Endothelial cell of umbilical vein (primary cell): ENCODE results near the gene C10orf53. TPM values are rescaled to one million over a fixed set of nuclear protein-coding genes. Genes with fewer than 3 reads are reported as not detected.

Experiments used
- BruUV-seq: library from RNA; stranded (reverse); fragments of 400-500 nt; replicated peaks from 2 replicates; lab custom pipeline; 2021; lab: Mats Ljungman, UMichigan
- CTCF ChIA-PET: fragments of 300-600, 350-600 bp; sonication (Branson Sonifier 250); formaldehyde crosslinking; loops from one replicate; lab custom pipeline; 2021; ENCODE audit warnings: antibody characterized with exemption, inconsistent platforms; lab: Charles Lee
- POLR2A ChIA-PET: fragments of 300-600, 350-600 bp; sonication (Branson Sonifier 250); formaldehyde crosslinking; loops from one replicate; lab custom pipeline; 2021; ENCODE audit warnings: antibody characterized with exemption, inconsistent platforms; lab: Charles Lee
- DNase-seq: peaks from one replicate; pipeline ENCODE4 v3.0.0-alpha.2; 2011; ENCODE audit warnings: low read depth, low spot score
- FAIRE-seq: peaks from 2 replicates; lab custom pipeline; 2011; peaks lifted over from hg19 to GRCh38; lab: Jason Lieb, UNC
- H2AFZ ChIP-seq: 2 replicates; pipeline ENCODE4 v1.6.0; 2012; ENCODE audit warnings: low read depth, low read length, control low read depth, inconsistent platforms
- H3K27ac ChIP-seq: 2 replicates; pipeline ENCODE4 v1.5.1; 2011; ENCODE audit warnings: low read depth, mild to moderate bottlenecking, control low read depth, low read length, moderate library complexity; ENCODE audit not compliant: insufficient read depth
- H3K27me3 ChIP-seq, 2 experiments: 2 replicates each; pipeline versions ENCODE4 v1.6.0 to v1.6.1; 2011; ENCODE audit warnings: low read length in 2 of 2, mixed read lengths in 1 of 2; ENCODE audit not compliant: control insufficient read depth in 2 of 2, insufficient read depth in 2 of 2
- H3K36me3 ChIP-seq, 2 experiments: 2 replicates in 1 of 2; 3 replicates in 1 of 2; pipeline ENCODE4 v1.5.1; 2011; ENCODE audit warnings: low read length in 2 of 2, mild to moderate bottlenecking in 1 of 2, moderate library complexity in 1 of 2; ENCODE audit not compliant: control insufficient read depth in 2 of 2, insufficient read depth in 2 of 2; ENCODE audit errors: extremely low read depth in 1 of 2
- H3K4me1 ChIP-seq: 3 replicates; pipeline ENCODE4 v1.5.1; 2011; ENCODE audit warnings: mild to moderate bottlenecking, low read length; ENCODE audit not compliant: control insufficient read depth, insufficient read depth; ENCODE audit errors: extremely low read depth
- H3K4me2 ChIP-seq: 2 replicates; pipeline ENCODE4 v1.6.1; 2011; ENCODE audit warnings: low read length, control low read depth, mixed read lengths; ENCODE audit not compliant: insufficient read depth
- H3K4me3 ChIP-seq, 3 experiments: fragments of 200-600 bp in 1 of 3; sonication (generic), shearing (Covaris generic) in 1 of 3; replicated peaks in 1 of 3; 2 replicates each; pipeline ENCODE4 v1.5.1; 2011 to 2016; ENCODE audit warnings: control low read depth in 3 of 3, low read length in 3 of 3, mild to moderate bottlenecking in 2 of 3, inconsistent platforms in 1 of 3, low read depth in 1 of 3, moderate library complexity in 1 of 3; ENCODE audit not compliant: insufficient read depth in 1 of 3
- H3K79me2 ChIP-seq: 2 replicates; pipeline ENCODE4 v1.6.0; 2012; ENCODE audit warnings: low read length, inconsistent platforms; ENCODE audit not compliant: control insufficient read depth, insufficient read depth
- H3K9ac ChIP-seq: replicated peaks from 2 replicates; pipeline ENCODE3; 2011; ENCODE audit warnings: low read length, control low read depth; ENCODE audit not compliant: insufficient read depth; ENCODE audit errors: extremely low read depth
- H3K9me1 ChIP-seq: replicated peaks from 3 replicates; pipeline ENCODE4 v1.6.0; 2011; ENCODE audit warnings: mild to moderate bottlenecking, low read length; ENCODE audit not compliant: control insufficient read depth, insufficient read depth; ENCODE audit errors: extremely low read depth
- H3K9me3 ChIP-seq: replicated peaks from 2 replicates; pipeline ENCODE4 v1.5.1; 2012; ENCODE audit warnings: low read length, inconsistent platforms; ENCODE audit not compliant: control insufficient read depth, insufficient read depth
- H4K20me1 ChIP-seq: replicated peaks from 2 replicates; pipeline ENCODE3; 2011; ENCODE audit warnings: mild to moderate bottlenecking, low read length; ENCODE audit not compliant: control insufficient read depth, insufficient read depth; ENCODE audit errors: extremely low read depth
- CTCF ChIP-seq, 2 donors: IDR thresholded peaks; 1 replicate in 1 of 2; 2 replicates in 1 of 2; pipeline ENCODE4 v1.5.1; 2011; ENCODE audit warnings: low read length in 2 of 2, mild to moderate bottlenecking in 2 of 2, moderate library complexity in 2 of 2, control low read depth in 1 of 2, inconsistent platforms in 1 of 2, low read depth in 1 of 2; ENCODE audit not compliant: insufficient read depth in 1 of 2; ENCODE audit errors: extremely low read depth in 1 of 2
- EZH2 ChIP-seq: IDR thresholded peaks from 2 replicates; pipeline ENCODE4 v1.6.1; 2012; ENCODE audit warnings: borderline replicate concordance, low read depth, mild to moderate bottlenecking, moderate library complexity, low read length, inconsistent platforms; ENCODE audit not compliant: severe bottlenecking
- FOS ChIP-seq: IDR thresholded peaks from 2 replicates; pipeline ENCODE4 v1.6.1; 2011; ENCODE audit warnings: mild to moderate bottlenecking, low read length, moderate library complexity, borderline replicate concordance; ENCODE audit not compliant: insufficient read depth
- GATA2 ChIP-seq: IDR thresholded peaks from 2 replicates; pipeline ENCODE4 v1.7.0; 2011; ENCODE audit warnings: low read depth, mild to moderate bottlenecking, moderate library complexity, mixed read lengths, low read length; ENCODE audit not compliant: insufficient read length, insufficient read depth
- JUN ChIP-seq: IDR thresholded peaks from 2 replicates; pipeline ENCODE4 v1.6.1; 2011; ENCODE audit warnings: borderline replicate concordance, low read depth; ENCODE audit not compliant: insufficient read length, insufficient read depth
- MAX ChIP-seq: IDR thresholded peaks from 2 replicates; pipeline ENCODE4 v1.6.1; 2011; ENCODE audit not compliant: insufficient read depth, insufficient read length
- MYC ChIP-seq: IDR thresholded peaks from one replicate; pipeline ENCODE4 v1.6.1; 2011; ENCODE audit warnings: mild to moderate bottlenecking, low read depth, low read length
- POLR2AphosphoS5 ChIP-seq: IDR thresholded peaks from 2 replicates; pipeline ENCODE4 v1.6.1; 2012; ENCODE audit warnings: low read depth, mild to moderate bottlenecking, control low read depth, low read length, moderate library complexity; ENCODE audit not compliant: insufficient read depth
- dilution Hi-C: fragments of 300-500 bp; cut with MboI; formaldehyde crosslinking; loops from one replicate; pipeline ENCODE4 v1.15.0; 2019; ENCODE audit warnings: low sequenced_read_pairs; ENCODE audit not compliant: extremely low pct_ligation_motif_present
- intact Hi-C: fragments of 100-400 bp; cut with micrococcal nuclease; formaldehyde crosslinking; loops from one replicate; pipeline ENCODE4 v1.10.0; 2022
- polyA plus RNA-seq, 4 experiments: library from polyadenylated mRNA; depleted of rRNA in 3 of 4; stranded (reverse) in 3 of 4; unstranded in 1 of 4; fragments of >200 nt; gene quantifications; 2 replicates each; pipeline versions ENCODE4 v1.2.1 to v1.2.3, GENCODE V29; 2011 to 2012; ENCODE audit warnings: missing spikeins in 1 of 4
- total RNA-seq: library from RNA; stranded (reverse); gene quantifications from 2 replicates; pipeline ENCODE4 v1.2.3, GENCODE V29; 2021

The C10orf53 gene
- total and polyA plus RNA-seq, 2 donors (not counting 3 experiments of a cell fraction or from before 2014, with no cell fraction given) = not detected

- no peaks in the 10 kb centered on the region for H3K9me1 ChIP-seq
- no peak overlapping the region for H3K9ac ChIP-seq
- H3K36me3 ChIP-seq = no peaks in the 10 kb centered on the region
- POLR2A ChIA-PET = no interaction called here
- no peaks in the 10 kb centered on the region for H3K4me1 ChIP-seq
- no peaks in the 10 kb centered on the region for H3K9me3 ChIP-seq
- FAIRE-seq (no peak), DNase-seq (no peak)
- H2AFZ ChIP-seq = no peak overlapping the region
- CTCF ChIA-PET = no interaction called here
- H3K27ac ChIP-seq = no peak overlapping the region
- TF ChIP-seq MAX = no peak
- no peak for TF ChIP-seq FOS
- no peak for TF ChIP-seq POLR2AphosphoS5
- TF ChIP-seq GATA2 = no peak
- no peak for TF ChIP-seq MYC
- no peak for TF ChIP-seq EZH2
- intact Hi-C loops (no loop called here), dilution Hi-C loops (no loop called here)
- BruUV-seq = no TSS peak
- peaks cover 0 to 3% of the 10 kb centered on the region in 2 experiments for H3K27me3 ChIP-seq
- H3K4me2 ChIP-seq = no peak overlapping the region
- H4K20me1 ChIP-seq = no peaks in the 10 kb centered on the region
- no peak overlapping the region for H3K4me3 ChIP-seq
- no peaks in the 10 kb centered on the region for H3K79me2 ChIP-seq
These were observed 21.5 kb downstream of the C10orf53 start for GRCh38 chr10:49700997-49701396.

GRCh38 chr10:49707585-49707984 is 28.1 kb downstream of the C10orf53 start:
- H3K4me1 ChIP-seq = no peaks in the 10 kb centered on the region
- H3K4me3 ChIP-seq = no peak overlapping the region
- no peak overlapping the region for H3K9ac ChIP-seq
- no peaks in the 10 kb centered on the region for H3K27me3 ChIP-seq
- dilution Hi-C loops (no loop called here), intact Hi-C loops (no loop called here)
- H3K79me2 ChIP-seq = no peaks in the 10 kb centered on the region
- FAIRE-seq (no peak), DNase-seq (no peak)
- H4K20me1 ChIP-seq = no peaks in the 10 kb centered on the region
- no peak for TF ChIP-seq GATA2
- TF ChIP-seq JUN = no peak
- no peak for TF ChIP-seq MAX
- TF ChIP-seq CTCF (IDR thresholded peaks at IDR 0.05; ENCODE audit: extremely low read depth in 1 of 2, insufficient read depth in 1 of 2, low read depth in 1 of 2, low read length in 2 of 2) = no peak
- TF ChIP-seq FOS = no peak
- no peak for TF ChIP-seq MYC
- TF ChIP-seq POLR2AphosphoS5 = no peak
- no peak overlapping the region for H3K4me2 ChIP-seq
- H3K36me3 ChIP-seq = no peaks in the 10 kb centered on the region
- no peak overlapping the region for H3K27ac ChIP-seq
- H3K9me3 ChIP-seq = no peaks in the 10 kb centered on the region
- ChIA-PET POLR2A (no interaction called here), CTCF (interaction anchor here (1.2 kb wide), 1 partner anchor 9 kb away, joined by 3 read pairs; no protein-coding TSS in a partner anchor)
- no peak overlapping the region for H2AFZ ChIP-seq
- no TSS peak for BruUV-seq
- no peaks in the 10 kb centered on the region for H3K9me1 ChIP-seq
